HG03342 (cell line): ENCODE results near the gene RNASET2.
"Not testable (repeated sequence)": the region's sequence is repeated elsewhere in the genome, so short reads cannot be mapped to it uniquely, and the experiment has no call there.

Experiments
- ATAC-seq: cut with Tn5 transposase; IDR thresholded peaks from one replicate; pipeline ENCODE4 v1.9.1; 2021; ENCODE audit warnings: mild to moderate bottlenecking, moderate library complexity; ENCODE audit not compliant: unreplicated experiment

RNASET2 gene

GRCh38 chr6:166905505-166906134 lies 50.7 kb downstream of the RNASET2 start:
- no peak for ATAC-seq

GRCh38 chr6:166905013-166905412 lies 51.3 kb downstream of the RNASET2 start:
- ATAC-seq, result no peak

GRCh38 chr6:166904101-166904746 lies 52.1 kb downstream of the RNASET2 start:
- ATAC-seq, result no peak

- ATAC-seq, result no peak
Observed at GRCh38 chr6:166903500-166903899, 52.9 kb downstream of the RNASET2 start.

- ATAC-seq, result no peak
Observed at GRCh38 chr6:166903027-166903426, 53.3 kb downstream of the RNASET2 start.

GRCh38 chr6:166902211-166902755 lies 54.1 kb downstream of the RNASET2 start:
- no peak for ATAC-seq

- ATAC-seq, result no peak
Observed at GRCh38 chr6:166901626-166902025, 54.7 kb downstream of the RNASET2 start.

GRCh38 chr6:166900956-166901607 lies 55.3 kb downstream of the RNASET2 start:
- no peak for ATAC-seq

GRCh38 chr6:166900130-166900708 lies 56.1 kb downstream of the RNASET2 start:
- ATAC-seq, result no peak

GRCh38 chr6:166898910-166899309 lies 57.4 kb downstream of the RNASET2 start:
- ATAC-seq, result no peak

- ATAC-seq, result not testable (repeated sequence)
Observed at GRCh38 chr6:166894614-166895013, 61.7 kb downstream of the RNASET2 start.

- not testable (repeated sequence) for ATAC-seq
Observed at GRCh38 chr6:166892472-166892871, 63.9 kb downstream of the RNASET2 start.

GRCh38 chr6:166886773-166887172 lies 69.6 kb downstream of the RNASET2 start:
- not testable (repeated sequence) for ATAC-seq

GRCh38 chr6:166884958-166885357 lies 71.4 kb downstream of the RNASET2 start:
- ATAC-seq, result not testable (repeated sequence)

- no peak for ATAC-seq
Observed at GRCh38 chr6:166879594-166879993, 76.8 kb downstream of the RNASET2 start.
